BLaER1 treated with 17β-estradiol and CSF1 and Interleukin-3, amounts not matched to agents 10 nM and 100 nM (cell line): ENCODE measurements around the gene C1GALT1C1.

Experiments used
- H3K27ac ChIP-seq, 11 experiments: shearing (Covaris generic); formaldehyde crosslinking; 2 replicates each; pipeline ENCODE4 v1.8.1; 2022
- H3K27me3 ChIP-seq, 11 experiments: shearing (Covaris generic); formaldehyde crosslinking; 2 replicates each; pipeline ENCODE4 v1.8.1; 2022
- H3K36me3 ChIP-seq, 11 experiments: shearing (Covaris generic); formaldehyde crosslinking; 2 replicates each; pipeline ENCODE4 v1.8.1; 2022
- H3K4me1 ChIP-seq, 10 experiments: shearing (Covaris generic); formaldehyde crosslinking; 2 replicates each; pipeline ENCODE4 v1.8.1; 2022
- H3K4me2 ChIP-seq, 11 experiments: shearing (Covaris generic); formaldehyde crosslinking; 2 replicates each; pipeline ENCODE4 v1.8.1; 2022
- H3K4me3 ChIP-seq, 10 experiments: shearing (Covaris generic); formaldehyde crosslinking; 2 replicates each; pipeline ENCODE4 v1.8.1; 2022
- H3K9ac ChIP-seq, 11 experiments: shearing (Covaris generic); formaldehyde crosslinking; 2 replicates each; pipeline ENCODE4 v1.8.1; 2022
- H3K9me3 ChIP-seq, 11 experiments: shearing (Covaris generic); formaldehyde crosslinking; replicated peaks in 1 of 11; 2 replicates each; pipeline ENCODE4 v1.8.1; 2022
- H4K20me1 ChIP-seq, 11 experiments: shearing (Covaris generic); formaldehyde crosslinking; 2 replicates each; pipeline ENCODE4 v1.8.1; 2022
- Cebpa-rat ChIP-seq, 11 experiments: shearing (Covaris generic); IDR thresholded peaks; 2 replicates each; pipeline ENCODE4 v1.8.1; 2022

Gene C1GALT1C1

DNA sequence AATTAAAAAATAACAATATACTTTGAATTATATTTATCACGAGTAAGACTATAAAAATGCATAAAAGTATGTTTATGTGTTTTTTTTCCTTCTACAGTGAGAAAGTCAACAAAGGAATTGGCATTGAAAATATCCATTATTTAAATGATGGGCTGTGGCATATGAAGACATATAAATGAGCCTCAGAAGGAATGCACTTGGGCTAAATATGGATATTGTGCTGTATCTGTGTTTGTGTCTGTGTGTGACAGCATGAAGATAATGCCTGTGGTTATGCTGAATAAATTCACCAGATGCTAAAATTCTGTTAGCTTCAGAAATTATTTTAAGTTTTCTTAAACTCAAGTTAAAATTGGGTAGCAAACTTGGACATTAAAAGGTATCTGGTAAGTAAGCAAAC lies 17.8 kb downstream of the C1GALT1C1 start:
- H3K4me1 ChIP-seq: peaks cover 0 to 20% (median 12%) of the 10 kb centered on the region in 10 experiments; a peak in 11 of 20 replicates
- no peak for TF ChIP-seq Cebpa-rat (IDR thresholded peaks at IDR 0.05)
- no peaks in the 10 kb centered on the region for H3K27me3 ChIP-seq
- H4K20me1 ChIP-seq: no peaks in the 10 kb centered on the region
- H3K4me2 ChIP-seq: no peak overlapping the region
- no peak overlapping the region for H3K27ac ChIP-seq
- peaks cover 18 to 88% (median 45%) of the 10 kb centered on the region in 11 experiments for H3K36me3 ChIP-seq
- no peaks in the 10 kb centered on the region for H3K9me3 ChIP-seq
- H3K9ac ChIP-seq: no peak overlapping the region
- H3K4me3 ChIP-seq: no peak overlapping the region

DNA sequence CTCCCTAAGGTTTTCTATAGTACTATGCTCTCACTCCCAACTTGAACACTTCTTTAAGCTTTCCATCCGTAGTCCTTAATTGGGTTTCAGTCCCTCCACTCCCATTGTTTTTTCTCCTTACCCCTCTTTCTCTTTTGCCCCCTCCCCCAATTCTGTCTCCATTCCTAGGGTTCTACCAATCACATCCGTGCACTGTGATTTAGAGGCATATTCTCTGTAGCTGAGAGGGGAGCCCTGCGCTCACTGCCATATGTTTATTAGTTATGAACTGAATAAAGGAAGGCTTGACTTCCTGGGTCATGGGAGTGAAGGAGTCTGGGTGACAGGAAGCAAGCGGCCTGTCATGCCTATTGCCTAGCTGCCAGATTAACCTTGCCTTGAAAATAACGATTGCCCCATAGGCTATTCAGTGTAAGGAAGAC lies 25.5 kb downstream of the C1GALT1C1 start:
- no peaks in the 10 kb centered on the region for H4K20me1 ChIP-seq
- peak overlapping the region; percentile 86 to 97 (median 93) for H3K27ac ChIP-seq
- peaks cover 0 to 11% (median 2%) of the 10 kb centered on the region in 10 experiments; a peak in 4 of 20 replicates for H3K4me1 ChIP-seq
- no peak for TF ChIP-seq Cebpa-rat (IDR thresholded peaks at IDR 0.05)
- peak overlapping the region; percentile 57 to 77 (median 68) for H3K4me3 ChIP-seq
- peaks cover 9 to 31% (median 18%) of the 10 kb centered on the region in 11 experiments; a peak in 18 of 22 replicates for H3K36me3 ChIP-seq
- no peaks in the 10 kb centered on the region for H3K27me3 ChIP-seq
- H3K9me3 ChIP-seq: no peaks in the 10 kb centered on the region
- H3K4me2 ChIP-seq: peak overlapping the region; percentile 59 to 83 (median 71)
- peak overlapping the region; percentile 82 to 95 (median 89) for H3K9ac ChIP-seq

DNA sequence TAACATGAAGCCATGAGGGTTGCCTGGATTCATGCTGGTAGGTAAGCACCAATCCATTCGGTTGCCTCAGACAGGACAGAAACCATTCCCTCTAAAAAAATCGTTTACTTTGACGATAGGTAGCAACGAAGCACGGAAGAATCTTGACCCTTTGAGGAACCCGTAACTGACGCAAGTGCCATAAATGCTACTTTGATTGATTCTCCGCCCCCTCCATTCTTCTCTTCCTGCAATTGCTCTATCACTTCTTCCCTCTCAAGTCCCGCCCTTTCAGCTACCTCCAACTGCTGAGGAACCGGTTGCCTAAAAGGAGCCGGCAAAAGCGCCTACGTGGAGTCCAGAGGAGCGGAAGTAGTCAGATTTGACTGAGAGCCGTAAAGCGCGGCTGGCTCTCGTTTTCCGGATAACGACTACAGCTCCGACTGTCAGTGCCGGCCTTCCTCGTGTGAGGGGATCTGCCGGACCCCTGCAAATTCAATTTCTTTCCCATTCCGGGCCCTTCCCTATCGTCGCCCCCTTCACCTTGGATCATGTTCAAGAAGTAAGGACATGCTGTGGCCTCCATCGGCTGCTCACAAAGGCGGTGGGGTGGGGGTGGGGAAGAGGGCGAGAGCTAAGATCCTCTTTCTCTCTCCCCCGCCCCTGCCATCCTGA lies 26.0 kb downstream of the C1GALT1C1 start, which contains the start of gene MCTS1:
TSS of gene MCTS1 (plus strand) at position 395 of the 654 bp plus-strand sequence. CDS start at position 531, 136 bp downstream.
- Histone ChIP-seq H3K4me2 (peak within 1 kb of the TSS; percentile 59 to 83 (median 71)), H3K27ac (peak within 1 kb of the TSS; percentile 86 to 97 (median 93)), H3K9ac (peak within 1 kb of the TSS; percentile 82 to 95 (median 89)), H3K4me3 (peak within 1 kb of the TSS; percentile 57 to 77 (median 68)), H3K36me3 (peaks cover 6 to 26% (median 13%) of the 10 kb centered on the region in 11 experiments; a peak in 17 of 22 replicates), H4K20me1 (no peaks in the 10 kb centered on the region), H3K4me1 (peaks cover 0 to 11% (median 2%) of the 10 kb centered on the region in 10 experiments; a peak in 4 of 20 replicates), H3K27me3 (no peaks in the 10 kb centered on the region), H3K9me3 (no peaks in the 10 kb centered on the region)
- TF ChIP-seq Cebpa-rat (IDR thresholded peaks at IDR 0.05): no peak

DNA sequence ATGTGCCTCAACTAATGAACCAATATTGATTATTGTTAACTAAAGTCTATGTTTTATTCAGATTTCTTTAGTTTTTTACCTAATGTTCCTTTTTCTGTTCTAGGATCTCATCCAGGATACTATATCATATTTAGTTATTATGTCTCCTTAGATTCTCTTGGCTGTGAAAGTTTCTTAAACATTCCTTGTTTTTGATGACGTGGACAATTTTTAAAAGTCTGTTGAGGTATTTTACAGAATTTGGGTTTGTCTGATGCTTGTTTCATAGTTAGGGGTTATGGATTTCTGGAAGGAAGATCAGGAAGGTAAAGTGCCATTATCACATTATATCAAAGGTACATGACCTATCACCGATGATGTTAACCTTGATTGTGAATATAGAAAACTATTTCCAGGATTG lies 44.2 kb downstream of the C1GALT1C1 start:
- Histone ChIP-seq H3K36me3 (no peaks in the 10 kb centered on the region), H3K4me1 (peaks cover 0 to 14% (median 0%) of the 10 kb centered on the region in 10 experiments; a peak in 2 of 20 replicates), H3K9me3 (no peaks in the 10 kb centered on the region), H3K27ac (no peak overlapping the region), H3K4me3 (no peak overlapping the region), H4K20me1 (no peaks in the 10 kb centered on the region), H3K27me3 (no peaks in the 10 kb centered on the region), H3K9ac (no peak overlapping the region), H3K4me2 (no peak overlapping the region)
- no peak for TF ChIP-seq Cebpa-rat (IDR thresholded peaks at IDR 0.05)
